Upper lobe of right lung (tissue), 1 donor: ENCODE results near the gene RAB11A. TPM values are rescaled to one million over a fixed set of nuclear protein-coding genes. Genes with fewer than 3 reads are reported as not detected.
A peak's percentile ranks its signal among the peaks of the same experiment; 100 is the strongest.

Experiments used
- ATAC-seq: fragments of 200-7000 bp; cut with Tn5 transposase; one replicate; pipeline ENCODE4 v1.9.1; 2020; ENCODE audit warnings: mild to moderate bottlenecking, moderate library complexity
- DNase-seq: peaks from one replicate; pipeline ENCODE4 v3.0.0-alpha.2; 2020
- H3K27ac ChIP-seq: fragments of 200-600 bp; one replicate; pipeline ENCODE4 v1.8.0; 2022
- H3K27me3 ChIP-seq: fragments of 200-600 bp; one replicate; pipeline ENCODE4 v1.8.0; 2022; ENCODE audit warnings: mild to moderate bottlenecking
- H3K36me3 ChIP-seq: fragments of 200-600 bp; one replicate; pipeline ENCODE4 v1.8.0; 2022
- H3K4me1 ChIP-seq: fragments of 200-600 bp; one replicate; pipeline ENCODE4 v1.8.0; 2022
- H3K4me3 ChIP-seq: fragments of 200-600 bp; one replicate; pipeline ENCODE4 v1.8.0; 2022; ENCODE audit warnings: mild to moderate bottlenecking
- H3K9me3 ChIP-seq: fragments of 200-600 bp; one replicate; pipeline ENCODE4 v1.8.0; 2022
- intact Hi-C: fragments of 100-400 bp; cut with DNase I; formaldehyde crosslinking; loops from one replicate; pipeline ENCODE4 v1.11.0; 2022
- total RNA-seq: library from RNA; stranded (reverse); fragmentation: NEBNext Ultra II Directional; extraction: Animal tissue kit (Norgen Biotek cat#: 25700); gene quantifications from one replicate; pipeline ENCODE4 v1.2.1, GENCODE V29; 2021
- TF ChIP-seq, protein P1 (sequence below): fragments of 200-600 bp; IDR thresholded peaks from one replicate; pipeline ENCODE4 v1.8.0; 2022; ENCODE audit warnings: antibody characterized with exemption
- donor health status: DM: no; HTN: yes; CAD: no; lungs with severe emphysema.

The RAB11A gene
- total RNA-seq, 1 donor from 2014 or later, result 221 TPM

DNA sequence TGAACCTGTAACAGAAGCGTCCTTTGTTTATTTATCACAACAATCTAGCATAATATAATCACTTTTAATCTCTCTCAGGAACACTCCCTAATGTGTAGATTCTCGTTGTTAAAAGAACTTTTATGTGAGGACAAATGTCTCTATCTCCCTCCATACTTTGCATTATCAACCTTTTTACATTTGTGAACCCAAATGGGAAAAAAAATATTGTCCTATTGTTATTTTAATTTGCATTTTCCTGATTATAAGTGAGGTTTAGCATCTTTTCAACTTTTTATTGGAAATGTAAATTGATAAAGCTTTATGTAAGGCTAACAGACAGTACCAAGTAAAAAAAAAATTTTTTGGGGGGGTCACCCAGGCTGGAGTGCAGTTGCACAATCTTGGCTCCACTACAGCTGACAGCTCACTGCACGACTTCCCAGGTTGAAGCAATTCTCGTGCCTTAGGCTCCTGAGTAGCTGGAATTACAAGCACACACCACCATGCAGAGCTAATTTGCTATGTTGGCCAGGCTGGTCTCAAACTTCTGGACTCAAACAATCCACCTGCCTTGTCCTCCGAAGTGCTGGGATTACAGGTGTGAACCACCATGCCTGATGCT, 44.2 kb upstream of the RAB11A start:
- TF ChIP-seq, protein P1, sequence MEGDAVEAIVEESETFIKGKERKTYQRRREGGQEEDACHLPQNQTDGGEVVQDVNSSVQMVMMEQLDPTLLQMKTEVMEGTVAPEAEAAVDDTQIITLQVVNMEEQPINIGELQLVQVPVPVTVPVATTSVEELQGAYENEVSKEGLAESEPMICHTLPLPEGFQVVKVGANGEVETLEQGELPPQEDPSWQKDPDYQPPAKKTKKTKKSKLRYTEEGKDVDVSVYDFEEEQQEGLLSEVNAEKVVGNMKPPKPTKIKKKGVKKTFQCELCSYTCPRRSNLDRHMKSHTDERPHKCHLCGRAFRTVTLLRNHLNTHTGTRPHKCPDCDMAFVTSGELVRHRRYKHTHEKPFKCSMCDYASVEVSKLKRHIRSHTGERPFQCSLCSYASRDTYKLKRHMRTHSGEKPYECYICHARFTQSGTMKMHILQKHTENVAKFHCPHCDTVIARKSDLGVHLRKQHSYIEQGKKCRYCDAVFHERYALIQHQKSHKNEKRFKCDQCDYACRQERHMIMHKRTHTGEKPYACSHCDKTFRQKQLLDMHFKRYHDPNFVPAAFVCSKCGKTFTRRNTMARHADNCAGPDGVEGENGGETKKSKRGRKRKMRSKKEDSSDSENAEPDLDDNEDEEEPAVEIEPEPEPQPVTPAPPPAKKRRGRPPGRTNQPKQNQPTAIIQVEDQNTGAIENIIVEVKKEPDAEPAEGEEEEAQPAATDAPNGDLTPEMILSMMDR, result no peak
- intact Hi-C loops, result no loop called here
- DNase-seq (no peak), ATAC-seq (peak; percentile 66)
- no peaks in the 10 kb centered on the region for H3K9me3 ChIP-seq
- peaks cover 21% of the 10 kb centered on the region for H3K4me1 ChIP-seq
- no peaks in the 10 kb centered on the region for H3K36me3 ChIP-seq
- no peak overlapping the region for H3K4me3 ChIP-seq
- H3K27ac ChIP-seq, result no peak overlapping the region
- no peaks in the 10 kb centered on the region for H3K27me3 ChIP-seq

DNA sequence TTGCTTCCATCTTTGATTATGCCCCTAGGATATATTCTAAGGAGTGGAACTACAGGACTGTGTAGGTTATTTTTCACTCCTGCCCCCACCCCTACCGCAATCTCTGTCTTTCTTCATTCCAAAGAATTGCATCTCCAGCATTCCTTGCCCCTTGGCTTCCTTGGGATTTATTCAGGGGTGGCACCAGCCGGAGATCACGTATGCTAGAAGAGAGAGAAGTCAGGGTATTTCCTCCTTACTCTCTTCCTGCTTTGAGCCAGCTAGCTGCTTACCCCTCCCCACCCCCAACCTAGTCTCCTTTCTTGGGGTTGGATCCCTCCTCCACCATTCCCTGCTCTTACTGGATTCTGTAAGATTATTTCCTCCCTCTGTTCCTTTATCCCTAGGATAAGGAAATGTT, 42.2 kb upstream of the RAB11A start:
- DNase-seq (no peak), ATAC-seq (peak; percentile 53)
- intact Hi-C loops, result no loop called here
- TF ChIP-seq, protein P1, result no peak
- no peaks in the 10 kb centered on the region for H3K36me3 ChIP-seq
- H3K4me3 ChIP-seq, result no peak overlapping the region
- peaks cover 25% of the 10 kb centered on the region for H3K4me1 ChIP-seq
- H3K27me3 ChIP-seq, result no peaks in the 10 kb centered on the region
- H3K9me3 ChIP-seq, result no peaks in the 10 kb centered on the region
- no peak overlapping the region for H3K27ac ChIP-seq

DNA sequence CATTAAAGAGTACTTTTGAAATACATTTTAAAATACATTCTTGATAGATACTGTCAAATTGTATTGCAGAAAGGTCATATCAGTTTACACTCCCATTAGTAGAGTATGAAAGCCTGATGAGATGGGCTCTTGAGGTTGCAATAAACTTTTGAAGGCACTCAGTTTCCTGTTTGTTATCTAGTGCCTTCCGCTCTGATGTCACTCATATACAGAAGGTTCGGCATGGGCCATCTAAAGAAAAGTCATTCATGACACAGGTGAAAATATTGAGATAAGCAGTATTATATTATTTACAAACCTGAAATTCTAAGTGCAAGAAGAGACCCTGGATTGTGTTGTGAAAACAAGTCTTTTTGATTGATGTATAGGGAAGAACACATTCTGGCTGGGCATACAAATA, 40.7 kb upstream of the RAB11A start:
- Histone ChIP-seq H3K9me3 (no peaks in the 10 kb centered on the region), H3K4me1 (peaks cover 41% of the 10 kb centered on the region), H3K27ac (peak overlapping the region; percentile 51), H3K27me3 (no peaks in the 10 kb centered on the region), H3K4me3 (no peak overlapping the region), H3K36me3 (no peaks in the 10 kb centered on the region)
- TF ChIP-seq, protein P1, result no peak
- intact Hi-C loops, result no loop called here
- no peak for DNase-seq
- ATAC-seq, result no peak

DNA sequence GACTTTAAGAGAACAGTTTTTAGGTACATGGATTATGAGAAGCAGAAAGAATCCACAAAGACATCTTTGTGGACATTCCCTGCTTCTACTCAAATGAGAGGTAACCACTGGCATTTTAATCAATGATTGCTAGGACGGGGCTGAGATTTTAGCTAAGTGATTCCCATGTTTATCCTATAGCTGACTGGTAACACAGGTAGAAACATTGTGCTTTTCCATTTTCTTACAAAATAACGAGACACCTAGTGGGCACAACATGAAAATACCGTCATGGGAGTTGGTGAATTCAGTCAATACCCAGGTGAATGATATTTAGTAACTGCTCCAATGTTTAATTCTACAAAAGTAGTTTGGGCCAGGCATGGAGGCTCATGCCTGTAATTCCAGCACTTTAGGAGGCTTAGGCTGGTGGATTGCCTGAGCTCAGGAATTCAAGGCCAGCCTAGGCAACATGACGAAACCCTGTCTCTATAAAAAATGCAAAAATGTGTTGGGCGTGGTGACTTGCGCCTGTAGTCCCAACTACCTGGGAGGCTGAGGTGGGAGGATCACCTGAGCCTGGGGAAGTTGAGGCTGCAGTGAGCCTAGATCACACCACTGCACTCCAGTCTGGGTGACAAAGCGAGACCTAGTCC, 40.0 kb upstream of the RAB11A start:
- Histone ChIP-seq H3K4me3 (no peak overlapping the region), H3K27ac (peak overlapping the region; percentile 51), H3K36me3 (no peaks in the 10 kb centered on the region), H3K27me3 (no peaks in the 10 kb centered on the region), H3K4me1 (peaks cover 47% of the 10 kb centered on the region), H3K9me3 (no peaks in the 10 kb centered on the region)
- intact Hi-C loops, result no loop called here
- DNase-seq (no peak), ATAC-seq (no peak)
- TF ChIP-seq, protein P1, result peak; percentile 53

DNA sequence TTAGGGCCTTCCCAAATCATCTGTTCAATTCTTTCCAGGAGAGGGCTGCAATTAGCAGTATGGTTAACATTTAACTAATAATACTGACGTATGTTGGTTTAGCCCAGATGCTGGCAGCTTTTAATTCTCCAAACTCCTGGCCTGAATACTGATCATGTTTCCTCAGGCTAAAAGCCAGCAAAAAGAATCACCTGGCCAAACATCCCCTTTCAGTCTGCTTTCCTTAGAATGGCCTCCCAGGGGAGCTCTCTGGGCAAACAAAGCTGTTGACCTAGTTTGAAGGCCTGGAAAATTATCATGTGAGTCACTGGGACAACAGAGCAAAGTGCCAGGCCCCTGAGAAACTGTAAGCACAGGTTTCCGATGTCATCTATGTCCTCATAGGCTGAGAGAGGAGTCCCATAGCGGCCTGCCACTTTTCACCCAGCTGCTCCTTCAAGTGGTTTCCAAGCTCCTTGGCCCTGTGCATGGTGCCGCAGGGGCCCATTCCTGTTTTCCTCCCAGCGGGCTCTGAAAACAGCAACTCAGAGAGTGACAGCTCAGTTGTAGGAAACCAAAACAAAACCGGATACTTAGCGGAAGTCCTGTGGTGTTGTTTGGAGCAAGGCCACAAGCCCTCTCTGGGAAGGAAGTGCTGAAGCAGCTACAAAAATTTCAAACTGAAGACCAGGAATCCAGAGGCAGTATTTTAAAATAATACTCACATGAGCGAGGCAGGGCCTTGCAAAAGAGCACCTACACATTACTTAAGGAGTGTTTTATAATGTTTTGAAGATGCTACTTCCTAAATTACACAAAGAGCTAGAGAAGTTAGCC, 36.5 kb upstream of the RAB11A start:
- H3K4me1 ChIP-seq, result peaks cover 38% of the 10 kb centered on the region
- ATAC-seq, result peak; percentile 93
- peak overlapping the region; percentile 27 for H3K4me3 ChIP-seq
- peak overlapping the region; percentile 88 for H3K27ac ChIP-seq
- intact Hi-C loops, result no loop called here
- no peaks in the 10 kb centered on the region for H3K27me3 ChIP-seq
- TF ChIP-seq, protein P1, result peak; percentile 28
- H3K36me3 ChIP-seq, result no peaks in the 10 kb centered on the region
- peak; percentile 87 for DNase-seq
- no peaks in the 10 kb centered on the region for H3K9me3 ChIP-seq
